LNCAP (cell line): ENCODE measurements around the gene ARMH3.

Experiments used
- TF ChIP-seq, protein P1 (sequence below): fragments of 450-650 bp; IDR thresholded peaks from 2 replicates; pipeline ENCODE4 v1.5.1; 2017; ENCODE audit warnings: mild to moderate bottlenecking

ARMH3 gene

GRCh38 chr10:101968286-101968939 is 87.6 kb downstream of the ARMH3 start:
- TF ChIP-seq, protein P1, sequence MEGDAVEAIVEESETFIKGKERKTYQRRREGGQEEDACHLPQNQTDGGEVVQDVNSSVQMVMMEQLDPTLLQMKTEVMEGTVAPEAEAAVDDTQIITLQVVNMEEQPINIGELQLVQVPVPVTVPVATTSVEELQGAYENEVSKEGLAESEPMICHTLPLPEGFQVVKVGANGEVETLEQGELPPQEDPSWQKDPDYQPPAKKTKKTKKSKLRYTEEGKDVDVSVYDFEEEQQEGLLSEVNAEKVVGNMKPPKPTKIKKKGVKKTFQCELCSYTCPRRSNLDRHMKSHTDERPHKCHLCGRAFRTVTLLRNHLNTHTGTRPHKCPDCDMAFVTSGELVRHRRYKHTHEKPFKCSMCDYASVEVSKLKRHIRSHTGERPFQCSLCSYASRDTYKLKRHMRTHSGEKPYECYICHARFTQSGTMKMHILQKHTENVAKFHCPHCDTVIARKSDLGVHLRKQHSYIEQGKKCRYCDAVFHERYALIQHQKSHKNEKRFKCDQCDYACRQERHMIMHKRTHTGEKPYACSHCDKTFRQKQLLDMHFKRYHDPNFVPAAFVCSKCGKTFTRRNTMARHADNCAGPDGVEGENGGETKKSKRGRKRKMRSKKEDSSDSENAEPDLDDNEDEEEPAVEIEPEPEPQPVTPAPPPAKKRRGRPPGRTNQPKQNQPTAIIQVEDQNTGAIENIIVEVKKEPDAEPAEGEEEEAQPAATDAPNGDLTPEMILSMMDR: no peak

DNA sequence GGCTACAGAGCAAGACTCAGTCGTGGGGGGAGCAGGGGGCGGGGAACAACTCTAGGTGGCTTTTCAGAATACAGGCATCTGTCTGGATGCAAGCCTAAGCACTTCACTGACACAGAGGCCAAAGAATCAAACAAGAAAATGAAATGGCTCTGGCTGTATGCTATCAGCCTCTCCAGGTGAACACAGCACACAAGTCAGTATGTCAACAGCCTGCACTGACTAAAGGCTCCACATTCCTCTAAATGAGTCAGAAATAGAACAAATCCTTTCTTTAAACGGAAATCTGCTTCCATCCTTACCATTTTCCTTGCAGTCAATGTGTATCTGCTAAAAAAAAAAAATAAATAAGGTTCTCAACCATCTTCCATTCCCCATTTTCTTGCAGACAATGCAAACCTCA is 88.3 kb downstream of the ARMH3 start:
- TF ChIP-seq, protein P1: no peak

GRCh38 chr10:101967119-101967518 is 88.9 kb downstream of the ARMH3 start:
- TF ChIP-seq, protein P1: no peak

DNA sequence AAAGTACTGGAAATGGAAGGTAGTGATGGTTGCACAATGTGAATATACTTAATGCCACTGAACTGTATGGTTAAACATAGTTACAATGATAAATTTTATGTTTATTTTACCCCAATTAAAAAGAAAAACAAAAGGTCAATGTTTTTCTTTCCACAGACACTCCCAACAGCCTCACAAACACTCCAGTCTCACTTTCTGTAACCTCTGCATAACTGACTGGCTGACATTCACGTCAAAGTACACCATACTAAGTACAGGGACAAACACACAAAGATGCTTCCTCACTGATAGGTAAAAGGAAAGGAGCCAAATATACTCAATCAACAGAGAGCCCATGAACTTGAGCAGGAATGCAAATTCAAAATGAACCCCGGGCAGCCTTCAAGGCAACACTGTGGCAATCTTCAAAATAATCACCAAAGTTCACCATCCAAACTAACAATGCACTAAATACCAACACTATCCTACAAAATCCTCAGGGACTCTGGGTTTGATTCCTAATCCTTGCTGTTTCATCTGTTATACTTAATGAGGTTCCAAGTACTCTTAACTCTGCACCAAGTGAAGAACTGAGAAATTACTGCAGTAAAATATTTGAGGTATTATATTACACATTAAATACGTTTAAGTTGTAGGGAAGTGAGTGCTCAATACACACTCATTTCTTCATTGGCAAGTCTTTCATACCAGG is 90.8 kb downstream of the ARMH3 start:
- TF ChIP-seq, protein P1: no peak

- TF ChIP-seq, protein P1: no peak
Measured at GRCh38 chr10:101961591-101962498, 94.1 kb downstream of the ARMH3 start.

GRCh38 chr10:101960879-101961395 is 95.0 kb downstream of the ARMH3 start:
- TF ChIP-seq, protein P1: no peak

GRCh38 chr10:101959346-101959916 is 96.5 kb downstream of the ARMH3 start:
- TF ChIP-seq, protein P1: no peak
